ENCODE results near the gene EPHA2. TPM values are rescaled to one million over a fixed set of nuclear protein-coding genes. Genes with fewer than 3 reads are reported as not detected.
A peak's percentile ranks its signal among the peaks of the same experiment; 100 is the strongest.

Gene EPHA2
- total and polyA plus RNA-seq, 4 donors = 2.4 to 5.0 (median 4.0) TPM

DNA sequence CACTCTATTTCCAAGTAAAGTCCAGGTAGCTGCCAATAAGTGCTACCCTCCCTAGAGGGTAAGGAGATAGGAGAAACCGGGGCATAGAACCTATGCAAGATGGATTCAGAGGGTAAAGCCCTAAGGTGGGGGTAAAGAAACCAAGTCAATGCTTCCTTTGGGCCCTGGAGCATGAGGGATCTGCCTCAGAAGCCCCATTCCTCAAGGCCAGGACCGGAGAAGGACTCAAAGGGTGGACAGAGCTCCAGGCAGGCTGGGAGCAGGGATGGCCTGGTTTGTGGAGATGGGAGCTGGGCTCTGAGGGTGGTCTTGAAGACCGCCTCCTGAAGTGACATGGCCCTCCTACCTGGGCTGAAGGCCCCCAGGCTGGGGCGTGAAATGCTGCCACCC, 3.9 kb downstream of the EPHA2 start:
- Histone ChIP-seq H3K4me3 (ENCODE audit: low read depth, low read length) (no peak overlapping the region), H3K4me1 (ENCODE audit: control insufficient read depth, insufficient read depth, low read length) (peaks cover 71% of the 10 kb centered on the region), H3K36me3 (ENCODE audit: control insufficient read depth, insufficient read depth, low read length) (peaks cover 9% of the 10 kb centered on the region), H3K27me3 (ENCODE audit: control insufficient read depth, insufficient read depth, low read length) (peaks cover 30% of the 10 kb centered on the region), H3K9me3 (ENCODE audit: control insufficient read depth, insufficient read depth, low read length) (no peaks in the 10 kb centered on the region), H3K27ac (ENCODE audit: low read depth, low read length) (peak overlapping the region; percentile 47)
- no peak for DNase-seq (ENCODE audit: low read depth in 4 of 6, low spot score in 6 of 6)
- WGBS (ENCODE audit: insufficient coverage) = 100% methylated on average over 2 of the region's 4 CpGs

DNA sequence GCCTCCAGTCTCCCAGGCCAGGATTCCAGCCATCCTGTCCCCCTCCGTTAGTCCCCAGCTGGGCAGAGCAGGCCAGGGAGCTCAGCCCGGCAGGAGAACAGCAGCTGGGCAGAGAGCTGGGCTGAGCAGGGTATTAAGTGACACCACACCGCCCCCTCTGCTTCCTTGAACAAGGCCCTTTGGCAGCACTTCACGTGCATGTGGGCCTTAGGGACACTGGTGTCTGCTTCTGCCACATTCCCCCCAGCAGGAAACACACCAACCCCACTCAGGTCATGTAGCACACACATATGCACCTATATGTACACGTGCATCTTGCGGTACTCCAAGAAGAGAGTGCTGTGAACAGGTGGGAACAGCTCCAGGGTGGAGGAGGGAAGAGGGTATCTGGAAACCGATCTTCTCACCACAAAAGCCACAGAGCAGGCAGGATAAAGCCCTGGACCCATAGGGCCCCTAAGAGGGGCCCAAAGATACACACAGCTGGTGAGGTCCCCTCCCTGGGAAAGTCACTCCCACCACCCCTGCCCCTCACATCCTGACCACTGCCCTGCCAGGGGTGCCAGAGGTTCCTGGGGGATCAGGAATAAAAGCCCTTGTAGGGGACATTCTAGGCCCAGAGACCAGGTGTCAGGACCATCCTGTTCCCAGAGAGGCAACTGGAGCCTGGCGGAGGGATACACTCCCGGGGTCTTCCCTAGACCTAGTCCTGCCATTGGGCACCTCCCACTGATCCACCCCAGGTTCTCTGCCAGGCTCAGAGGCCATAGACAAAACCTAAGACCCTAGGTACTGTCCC, 4.5 kb downstream of the EPHA2 start:
- 53% methylated on average over 6 of the region's 9 CpGs for WGBS (ENCODE audit: insufficient coverage)
- H3K4me3 ChIP-seq (ENCODE audit: low read depth, low read length) = no peak overlapping the region
- H3K36me3 ChIP-seq (ENCODE audit: control insufficient read depth, insufficient read depth, low read length) = peaks cover 9% of the 10 kb centered on the region
- peaks cover 31% of the 10 kb centered on the region for H3K27me3 ChIP-seq (ENCODE audit: control insufficient read depth, insufficient read depth, low read length)
- H3K27ac ChIP-seq (ENCODE audit: low read depth, low read length) = peak overlapping the region; percentile 67
- peaks cover 77% of the 10 kb centered on the region for H3K4me1 ChIP-seq (ENCODE audit: control insufficient read depth, insufficient read depth, low read length)
- DNase-seq (ENCODE audit: low read depth in 4 of 6, low spot score in 6 of 6) = no peak
- H3K9me3 ChIP-seq (ENCODE audit: control insufficient read depth, insufficient read depth, low read length) = no peaks in the 10 kb centered on the region

DNA sequence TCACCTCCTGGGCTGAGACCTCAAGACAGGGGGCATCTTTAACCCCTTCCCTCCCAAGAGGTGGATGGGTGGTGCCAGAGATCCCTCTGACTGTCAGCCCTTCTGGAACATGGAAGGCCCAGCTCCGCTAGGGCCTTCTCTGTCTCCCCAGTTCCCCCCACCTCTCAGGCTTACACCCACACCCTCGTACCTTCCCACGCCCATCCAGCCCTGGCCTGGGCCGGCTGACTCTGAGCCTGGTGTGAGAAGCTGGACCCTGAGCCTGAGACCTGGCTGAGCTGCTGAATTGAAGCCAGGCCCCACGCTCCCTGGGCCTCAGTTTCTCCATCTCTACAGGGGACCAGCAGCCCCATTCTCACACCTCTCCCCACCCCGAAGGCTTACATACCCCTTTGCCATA, 5.4 kb downstream of the EPHA2 start:
- WGBS (ENCODE audit: insufficient coverage) = 89% methylated on average over 5 of the region's 6 CpGs

DNA sequence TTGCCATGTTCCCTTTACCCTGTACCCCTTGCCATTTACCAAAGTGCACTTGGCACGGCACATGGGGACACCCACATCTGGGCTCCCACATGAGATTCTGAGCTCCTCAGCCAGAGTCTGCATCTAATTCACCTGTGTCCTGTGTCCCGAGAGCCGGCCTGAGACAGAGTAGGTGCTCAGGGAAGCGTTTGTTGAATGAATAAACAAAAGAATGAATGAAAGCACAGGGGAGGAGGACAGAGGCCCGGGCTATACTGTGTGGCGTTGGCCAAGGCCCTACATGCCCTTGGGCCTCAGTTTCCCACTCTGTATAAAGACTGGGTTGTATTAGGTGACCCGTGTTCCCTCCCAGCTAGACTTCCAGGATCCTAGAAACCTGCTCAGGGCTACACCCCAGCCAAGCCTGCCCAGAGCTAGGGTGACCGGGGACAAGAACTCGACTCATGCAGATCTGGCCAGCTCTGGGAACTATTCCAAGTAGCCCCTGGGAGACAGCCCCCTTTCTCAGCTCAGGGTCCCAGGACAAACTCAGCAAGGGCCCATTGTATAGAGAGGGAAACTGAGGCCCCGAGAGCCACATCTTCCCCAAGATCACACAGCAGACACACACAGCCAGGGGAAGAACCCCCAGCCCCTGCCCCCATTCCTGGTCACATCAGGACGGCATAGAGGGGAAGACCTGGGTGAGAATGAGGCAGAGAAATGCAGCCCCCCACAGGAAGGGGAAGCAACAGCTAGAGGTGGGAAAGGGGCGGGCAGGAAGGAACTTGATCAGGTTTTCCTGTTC, 6.0 kb downstream of the EPHA2 start:
- Histone ChIP-seq H3K36me3 (ENCODE audit: control insufficient read depth, insufficient read depth, low read length) (peaks cover 9% of the 10 kb centered on the region), H3K27ac (ENCODE audit: low read depth, low read length) (no peak overlapping the region), H3K4me3 (ENCODE audit: low read depth, low read length) (no peak overlapping the region), H3K27me3 (ENCODE audit: control insufficient read depth, insufficient read depth, low read length) (peaks cover 35% of the 10 kb centered on the region), H3K4me1 (ENCODE audit: control insufficient read depth, insufficient read depth, low read length) (peaks cover 79% of the 10 kb centered on the region), H3K9me3 (ENCODE audit: control insufficient read depth, insufficient read depth, low read length) (no peaks in the 10 kb centered on the region)
- no peak for DNase-seq (ENCODE audit: low read depth in 4 of 6, low spot score in 6 of 6)
- WGBS (ENCODE audit: insufficient coverage) = 77% methylated on average over 8 of the region's 12 CpGs

More for the DNA sequence above, 5.4 kb downstream of the EPHA2 start:
- Histone ChIP-seq H3K4me3 (ENCODE audit: low read depth, low read length) (no peak overlapping the region), H3K4me1 (ENCODE audit: control insufficient read depth, insufficient read depth, low read length) (peaks cover 79% of the 10 kb centered on the region), H3K9me3 (ENCODE audit: control insufficient read depth, insufficient read depth, low read length) (no peaks in the 10 kb centered on the region), H3K36me3 (ENCODE audit: control insufficient read depth, insufficient read depth, low read length) (peaks cover 9% of the 10 kb centered on the region), H3K27me3 (ENCODE audit: control insufficient read depth, insufficient read depth, low read length) (peaks cover 40% of the 10 kb centered on the region), H3K27ac (ENCODE audit: low read depth, low read length) (peak overlapping the region; percentile 67)
- DNase-seq (ENCODE audit: low read depth in 4 of 6, low spot score in 6 of 6) = no peak

DNA sequence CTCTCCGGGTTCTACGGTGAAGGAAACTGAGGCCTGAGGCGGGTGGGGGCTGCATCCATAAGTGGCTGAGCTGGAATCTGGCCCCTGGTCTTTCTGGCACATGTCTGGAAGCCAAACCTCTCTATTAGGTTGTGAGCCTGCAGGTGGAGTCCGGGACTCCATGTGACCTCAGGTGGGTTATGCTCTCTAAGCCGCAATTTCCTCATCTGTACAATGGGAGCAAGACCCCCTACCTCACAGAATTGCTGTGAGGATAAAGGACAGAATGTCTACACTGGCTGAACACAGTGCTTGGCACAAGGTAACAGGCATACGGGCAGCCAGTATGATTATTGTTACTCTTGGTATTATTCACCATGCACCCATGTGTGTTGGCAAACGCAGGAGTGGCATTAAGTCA, 6.7 kb downstream of the EPHA2 start:
- WGBS (ENCODE audit: insufficient coverage) = 100% methylated on average over 4 of the region's 7 CpGs
- H3K4me3 ChIP-seq (ENCODE audit: low read depth, low read length) = no peak overlapping the region
- H3K27me3 ChIP-seq (ENCODE audit: control insufficient read depth, insufficient read depth, low read length) = peaks cover 27% of the 10 kb centered on the region
- H3K36me3 ChIP-seq (ENCODE audit: control insufficient read depth, insufficient read depth, low read length) = peaks cover 9% of the 10 kb centered on the region
- H3K9me3 ChIP-seq (ENCODE audit: control insufficient read depth, insufficient read depth, low read length) = no peaks in the 10 kb centered on the region
- no peak for DNase-seq (ENCODE audit: low read depth in 4 of 6, low spot score in 6 of 6)
- peaks cover 79% of the 10 kb centered on the region for H3K4me1 ChIP-seq (ENCODE audit: control insufficient read depth, insufficient read depth, low read length)
- H3K27ac ChIP-seq (ENCODE audit: low read depth, low read length) = no peak overlapping the region

DNA sequence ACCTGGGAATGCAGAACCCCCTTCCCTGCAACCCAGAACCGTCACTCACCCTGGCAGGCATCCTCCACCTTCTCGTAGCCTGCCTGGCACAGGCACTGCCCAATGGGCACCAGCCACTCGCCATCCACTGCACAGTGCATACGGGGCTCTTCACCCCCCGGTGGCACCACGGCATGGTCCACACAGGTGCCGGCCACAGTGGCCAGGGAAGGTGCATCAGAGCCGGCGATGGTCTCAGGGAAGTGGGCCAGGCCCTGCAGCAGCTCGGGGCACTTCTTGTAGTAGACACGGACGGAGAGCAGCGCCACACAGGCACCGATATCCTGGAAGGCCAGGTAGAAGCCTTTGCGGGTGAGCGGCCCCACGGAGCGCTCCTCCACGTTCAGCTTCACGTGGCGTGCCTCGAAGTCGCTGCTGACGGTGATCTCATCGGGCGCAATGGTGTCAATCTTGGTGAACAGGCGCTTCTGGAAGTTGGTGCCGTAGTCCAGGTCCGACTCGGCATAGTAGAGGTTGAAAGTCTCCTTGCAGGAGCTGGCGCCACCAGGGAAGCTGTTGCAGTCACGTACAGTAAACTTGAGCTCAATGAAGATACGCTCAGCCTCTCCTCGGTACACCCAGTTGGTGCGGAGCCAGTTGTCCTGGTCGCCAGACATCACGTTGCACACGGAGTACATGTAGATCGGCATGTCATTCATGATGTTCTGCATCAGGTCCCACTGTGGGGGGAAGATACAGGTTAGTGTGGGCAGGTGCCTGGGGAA, 7.4 kb downstream of the EPHA2 start:
- H3K9me3 ChIP-seq (ENCODE audit: control insufficient read depth, insufficient read depth, low read length) = no peaks in the 10 kb centered on the region
- no peak overlapping the region for H3K27ac ChIP-seq (ENCODE audit: low read depth, low read length)
- H3K4me1 ChIP-seq (ENCODE audit: control insufficient read depth, insufficient read depth, low read length) = peaks cover 79% of the 10 kb centered on the region
- 94% methylated on average over 39 of the region's 39 CpGs for WGBS (ENCODE audit: insufficient coverage)
- no peak for DNase-seq (ENCODE audit: low read depth in 4 of 6, low spot score in 6 of 6)
- H3K36me3 ChIP-seq (ENCODE audit: control insufficient read depth, insufficient read depth, low read length) = peaks cover 13% of the 10 kb centered on the region
- no peak overlapping the region for H3K4me3 ChIP-seq (ENCODE audit: low read depth, low read length)
- H3K27me3 ChIP-seq (ENCODE audit: control insufficient read depth, insufficient read depth, low read length) = peaks cover 21% of the 10 kb centered on the region

DNA sequence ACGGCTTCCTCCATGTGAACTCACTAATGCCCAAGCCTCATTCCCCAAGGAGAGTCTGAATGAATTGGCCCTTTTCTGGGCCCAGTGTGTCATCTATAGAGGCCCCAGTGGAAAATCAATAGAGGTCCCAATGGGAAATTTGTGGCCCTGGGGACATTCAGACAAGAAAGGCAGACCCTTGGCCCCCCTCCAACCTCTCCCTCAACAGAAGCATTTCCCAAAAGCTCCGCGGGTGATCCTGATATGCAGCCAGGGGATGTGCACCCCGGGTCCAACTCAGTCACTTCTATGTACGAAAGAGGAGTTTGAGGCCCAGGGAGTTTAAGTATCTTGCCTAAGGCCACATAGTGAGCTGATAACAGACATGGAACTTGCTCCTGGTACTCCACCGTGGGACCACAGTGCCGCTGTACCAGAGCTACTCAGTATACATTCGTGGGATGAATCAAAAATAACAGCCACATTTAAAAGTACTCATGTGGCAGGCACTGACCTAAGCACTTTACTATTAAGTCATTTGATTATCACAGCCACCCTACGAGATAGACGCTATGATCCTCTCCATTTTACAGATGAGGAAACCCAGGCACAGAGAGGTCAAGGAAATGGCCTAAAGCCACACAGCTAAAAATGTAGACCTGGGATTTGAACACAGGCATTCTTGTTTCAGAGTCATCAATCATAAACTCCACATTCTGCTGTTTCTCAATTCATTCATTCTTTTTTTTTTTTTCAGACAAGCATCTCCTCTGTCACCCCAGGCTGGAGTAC, 8.5 kb downstream of the EPHA2 start:
- H3K27ac ChIP-seq (ENCODE audit: low read depth, low read length) = peak overlapping the region; percentile 67
- H3K4me1 ChIP-seq (ENCODE audit: control insufficient read depth, insufficient read depth, low read length) = peaks cover 70% of the 10 kb centered on the region
- no peak overlapping the region for H3K4me3 ChIP-seq (ENCODE audit: low read depth, low read length)
- peaks cover 11% of the 10 kb centered on the region for H3K27me3 ChIP-seq (ENCODE audit: control insufficient read depth, insufficient read depth, low read length)
- peaks cover 16% of the 10 kb centered on the region for H3K36me3 ChIP-seq (ENCODE audit: control insufficient read depth, insufficient read depth, low read length)
- WGBS (ENCODE audit: insufficient coverage) = 62% methylated on average over 10 of the region's 10 CpGs
- H3K9me3 ChIP-seq (ENCODE audit: control insufficient read depth, insufficient read depth, low read length) = no peaks in the 10 kb centered on the region
- DNase-seq (ENCODE audit: low read depth in 4 of 6, low spot score in 6 of 6) = peak in 1 of 6 donors; percentile 51

DNA sequence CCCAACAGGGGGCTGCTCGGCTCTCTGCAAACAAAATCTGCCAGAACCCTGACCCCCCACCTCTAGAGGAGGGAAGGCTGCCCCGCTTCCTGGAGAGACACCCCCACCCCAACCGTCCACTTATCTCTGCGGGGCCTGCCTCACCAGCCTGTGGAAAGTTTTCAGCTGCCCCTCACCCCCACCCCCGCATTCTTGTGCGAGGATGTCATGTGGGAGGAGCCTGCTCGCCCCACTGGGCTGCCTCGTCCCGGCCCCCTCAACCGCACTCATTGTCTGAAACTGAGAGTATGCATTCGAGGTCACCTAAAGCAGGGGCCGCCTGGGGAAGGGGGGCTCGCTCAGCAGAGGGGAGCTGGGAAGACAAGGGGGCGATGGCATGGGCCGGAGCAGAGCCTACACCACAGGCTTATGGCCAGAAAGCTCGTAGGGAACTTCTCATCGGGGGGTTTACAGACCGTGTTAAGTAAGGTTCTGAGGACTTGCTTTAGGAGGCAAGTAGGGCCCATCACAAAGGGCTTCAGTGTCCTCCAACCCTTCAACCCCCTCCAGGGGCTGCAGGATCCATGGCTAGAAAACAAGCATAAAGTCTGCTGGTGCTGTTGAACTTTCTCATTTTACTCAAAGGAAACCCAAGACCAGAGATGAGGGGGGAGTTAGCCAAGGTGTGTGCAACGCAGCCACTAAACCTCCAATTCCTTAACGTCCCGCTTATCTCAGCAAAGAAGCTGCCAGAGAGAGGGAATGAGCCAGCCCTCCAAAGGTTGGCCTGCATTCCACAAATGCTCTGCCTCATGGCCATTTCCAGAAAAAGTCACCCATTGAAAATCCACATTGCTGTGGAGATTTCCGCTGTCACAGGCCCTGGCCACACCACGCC, 9.4 kb downstream of the EPHA2 start:
- Histone ChIP-seq H3K4me3 (ENCODE audit: low read depth, low read length) (no peak overlapping the region), H3K4me1 (ENCODE audit: control insufficient read depth, insufficient read depth, low read length) (peaks cover 67% of the 10 kb centered on the region), H3K36me3 (ENCODE audit: control insufficient read depth, insufficient read depth, low read length) (peaks cover 16% of the 10 kb centered on the region), H3K27ac (ENCODE audit: low read depth, low read length) (peak overlapping the region; percentile 67), H3K9me3 (ENCODE audit: control insufficient read depth, insufficient read depth, low read length) (no peaks in the 10 kb centered on the region), H3K27me3 (ENCODE audit: control insufficient read depth, insufficient read depth, low read length) (peaks cover 11% of the 10 kb centered on the region)
- 23% methylated on average over 17 of the region's 23 CpGs for WGBS (ENCODE audit: insufficient coverage)
- DNase-seq (ENCODE audit: low read depth in 4 of 6, low spot score in 6 of 6) = peak in 2 of 6 donors; percentile 54 to 77

Measured in spinal cord (tissue), 10 donors.